Retinal pigment epithelial cell (primary cell): Measurements from ENCODE around the gene OR2A2.

Experiments
- DNase-seq: peaks from one replicate; pipeline ENCODE4 v3.0.0-alpha.2; 2010; ENCODE audit warnings: low read depth
- H3K4me3 ChIP-seq: 2 replicates; pipeline ENCODE4 v1.5.1; 2011; ENCODE audit warnings: mild to moderate bottlenecking, low read length, control low read depth, moderate library complexity
- TF ChIP-seq, protein P1 (sequence below): conservative IDR thresholded peaks from 2 replicates; pipeline ENCODE4 v1.5.1; 2011; ENCODE audit warnings: low read depth, low read length, control low read depth, inconsistent platforms

OR2A2 gene, protein sequence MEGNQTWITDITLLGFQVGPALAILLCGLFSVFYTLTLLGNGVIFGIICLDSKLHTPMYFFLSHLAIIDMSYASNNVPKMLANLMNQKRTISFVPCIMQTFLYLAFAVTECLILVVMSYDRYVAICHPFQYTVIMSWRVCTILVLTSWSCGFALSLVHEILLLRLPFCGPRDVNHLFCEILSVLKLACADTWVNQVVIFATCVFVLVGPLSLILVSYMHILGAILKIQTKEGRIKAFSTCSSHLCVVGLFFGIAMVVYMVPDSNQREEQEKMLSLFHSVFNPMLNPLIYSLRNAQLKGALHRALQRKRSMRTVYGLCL

DNA sequence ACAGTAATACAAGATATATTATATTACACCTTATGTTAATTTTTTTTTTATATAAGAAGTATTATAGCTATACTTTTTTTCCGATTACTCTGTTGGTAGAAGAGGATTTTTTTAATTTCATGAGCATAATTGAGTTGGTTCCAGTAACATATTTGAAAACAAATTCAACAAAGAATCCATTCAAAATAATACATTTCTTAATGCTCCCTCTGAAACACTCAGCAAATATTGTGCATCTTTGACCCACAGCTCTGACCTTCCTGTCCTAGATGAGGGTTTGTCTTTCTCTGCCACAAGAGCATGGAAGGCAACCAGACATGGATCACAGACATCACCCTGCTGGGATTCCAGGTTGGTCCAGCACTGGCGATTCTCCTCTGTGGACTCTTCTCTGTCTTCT lies at the start of gene OR2A2:
Gene OR2A2 (plus strand): TSS at position 301 of the 400 bp plus-strand sequence. CDS start 0 bp downstream, at position 301.
- no peak within 1 kb of the TSS for H3K4me3 ChIP-seq
- TF ChIP-seq, protein P1, sequence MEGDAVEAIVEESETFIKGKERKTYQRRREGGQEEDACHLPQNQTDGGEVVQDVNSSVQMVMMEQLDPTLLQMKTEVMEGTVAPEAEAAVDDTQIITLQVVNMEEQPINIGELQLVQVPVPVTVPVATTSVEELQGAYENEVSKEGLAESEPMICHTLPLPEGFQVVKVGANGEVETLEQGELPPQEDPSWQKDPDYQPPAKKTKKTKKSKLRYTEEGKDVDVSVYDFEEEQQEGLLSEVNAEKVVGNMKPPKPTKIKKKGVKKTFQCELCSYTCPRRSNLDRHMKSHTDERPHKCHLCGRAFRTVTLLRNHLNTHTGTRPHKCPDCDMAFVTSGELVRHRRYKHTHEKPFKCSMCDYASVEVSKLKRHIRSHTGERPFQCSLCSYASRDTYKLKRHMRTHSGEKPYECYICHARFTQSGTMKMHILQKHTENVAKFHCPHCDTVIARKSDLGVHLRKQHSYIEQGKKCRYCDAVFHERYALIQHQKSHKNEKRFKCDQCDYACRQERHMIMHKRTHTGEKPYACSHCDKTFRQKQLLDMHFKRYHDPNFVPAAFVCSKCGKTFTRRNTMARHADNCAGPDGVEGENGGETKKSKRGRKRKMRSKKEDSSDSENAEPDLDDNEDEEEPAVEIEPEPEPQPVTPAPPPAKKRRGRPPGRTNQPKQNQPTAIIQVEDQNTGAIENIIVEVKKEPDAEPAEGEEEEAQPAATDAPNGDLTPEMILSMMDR: no peak
- no peak for DNase-seq

DNA sequence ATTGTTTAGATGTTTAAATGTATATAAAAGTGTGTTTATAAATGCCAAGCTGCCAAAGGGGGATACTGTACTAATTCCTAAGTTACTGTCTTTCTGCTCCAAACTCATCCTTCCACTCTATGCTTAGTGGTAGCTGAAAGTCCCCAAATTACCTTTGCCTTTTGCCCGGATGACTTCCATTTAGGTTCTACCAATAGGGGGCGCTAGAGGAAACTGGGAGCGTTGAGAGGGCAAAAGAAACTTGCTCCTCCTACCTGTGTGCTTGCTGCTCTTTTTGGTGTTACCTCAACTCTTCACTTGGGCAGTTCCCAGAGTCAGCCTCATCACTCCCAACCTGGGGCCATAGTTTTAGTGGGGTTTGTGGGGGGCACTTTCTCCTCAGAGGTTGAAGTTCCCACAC lies 45.7 kb upstream of the OR2A2 start:
- no peak overlapping the region for H3K4me3 ChIP-seq
- TF ChIP-seq, protein P1: peak; percentile 11
- DNase-seq: no peak

DNA sequence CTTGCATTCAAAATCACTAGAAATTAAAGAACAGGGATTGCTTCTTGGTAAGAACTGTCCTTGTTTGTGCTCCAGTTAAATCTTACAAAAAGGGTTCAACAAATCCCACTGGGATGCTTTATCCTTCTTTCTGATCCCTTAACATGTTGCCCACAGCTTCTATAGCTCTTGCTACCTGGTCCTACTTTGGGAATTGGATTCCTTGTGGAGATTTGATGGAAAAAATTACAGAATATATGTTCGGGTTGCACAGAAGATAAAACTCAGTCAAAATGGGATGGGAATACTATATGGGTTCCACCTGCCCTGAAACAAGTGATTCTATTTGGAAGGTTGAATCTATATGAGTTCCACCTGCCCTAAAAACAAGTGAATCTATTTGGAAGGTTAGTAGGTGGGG lies 39.9 kb upstream of the OR2A2 start, which contains the start of gene OR2A25:
Gene OR2A25 (plus strand): TSS at position 301 of the 400 bp plus-strand sequence. CDS start 4,409 bp downstream, outside the sequence.
- no peak within 1 kb of the TSS for H3K4me3 ChIP-seq
- TF ChIP-seq, protein P1: no peak
- no peak for DNase-seq

DNA sequence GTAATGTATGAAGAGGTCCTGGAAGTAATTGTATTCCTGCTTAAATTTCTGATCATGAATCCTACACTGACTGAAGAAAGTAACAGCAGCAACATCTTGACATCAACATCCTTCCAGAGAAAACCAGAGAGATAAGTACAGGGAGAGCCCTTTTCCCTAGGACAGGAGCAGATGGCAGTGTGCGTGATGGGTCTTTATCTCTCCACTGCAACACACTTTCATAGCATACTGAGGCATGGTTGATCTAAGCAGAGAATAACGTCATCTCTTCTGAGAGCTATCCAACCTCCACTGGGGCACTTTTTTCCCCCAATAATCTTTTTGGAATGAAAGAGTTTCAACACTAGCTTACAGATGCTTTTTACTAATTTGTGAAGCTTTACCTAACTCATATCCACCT lies 39.4 kb upstream of the OR2A2 start:
- H3K4me3 ChIP-seq: no peak overlapping the region
- DNase-seq: no peak
- TF ChIP-seq, protein P1: no peak

DNA sequence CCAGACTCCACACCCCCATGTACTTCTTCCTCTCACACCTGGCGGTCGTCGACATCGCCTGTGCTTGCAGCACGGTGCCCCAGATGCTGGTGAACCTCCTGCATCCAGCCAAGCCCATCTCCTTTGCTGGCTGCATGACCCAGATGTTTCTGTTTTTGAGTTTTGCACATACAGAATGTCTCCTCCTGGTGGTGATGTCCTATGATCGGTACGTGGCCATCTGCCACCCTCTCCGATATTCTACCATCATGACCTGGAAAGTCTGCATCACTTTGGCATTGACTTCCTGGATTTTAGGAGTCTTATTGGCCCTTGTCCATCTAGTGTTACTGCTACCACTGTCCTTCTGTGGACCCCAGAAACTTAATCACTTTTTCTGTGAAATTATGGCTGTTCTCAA lies 35.0 kb upstream of the OR2A2 start:
- no peak for DNase-seq
- TF ChIP-seq, protein P1: no peak
- H3K4me3 ChIP-seq: no peak overlapping the region

DNA sequence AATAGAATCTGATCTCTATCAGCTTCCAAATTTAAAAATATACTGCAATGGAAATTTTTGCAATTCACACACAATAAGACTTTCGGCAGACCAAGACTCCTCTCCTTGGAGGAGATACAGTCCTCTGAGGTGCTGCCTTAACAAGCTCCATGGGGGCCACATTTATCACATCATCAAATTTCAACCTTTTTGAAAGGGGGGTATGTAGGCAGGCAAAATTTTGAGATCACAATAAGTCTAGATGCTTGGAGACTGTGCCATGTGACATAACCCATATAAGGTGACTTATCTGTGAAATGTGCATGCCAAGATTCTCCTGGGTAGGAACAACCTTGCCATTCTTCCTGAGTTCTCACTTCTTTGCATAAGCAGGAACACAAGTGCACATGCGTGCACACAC lies 23.4 kb upstream of the OR2A2 start, which contains the start of gene OR2A12:
Gene OR2A12 (plus strand): TSS at position 301 of the 400 bp plus-strand sequence. CDS start 8,830 bp downstream, outside the sequence.
- no peak for DNase-seq
- TF ChIP-seq, protein P1: no peak
- no peak within 1 kb of the TSS for H3K4me3 ChIP-seq

DNA sequence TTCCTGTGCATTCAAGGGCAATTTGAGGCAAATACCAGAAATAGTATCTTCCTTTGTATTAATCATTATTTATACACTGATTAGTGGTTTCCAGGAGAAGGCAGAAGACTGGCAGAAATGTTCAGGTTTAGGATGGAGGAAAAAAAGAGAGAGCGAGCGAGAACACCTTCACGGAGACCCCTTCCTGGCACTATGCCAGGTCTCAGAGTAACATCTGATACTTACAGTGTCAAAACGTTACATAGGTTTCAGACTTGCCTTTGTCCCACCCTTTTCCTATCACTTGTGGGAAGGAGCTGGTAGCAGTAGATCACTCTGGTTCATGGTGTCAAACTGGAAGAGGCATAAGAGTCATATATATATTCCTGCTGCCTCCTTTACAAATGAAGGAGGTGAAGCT lies 22.7 kb upstream of the OR2A2 start:
- no peak for DNase-seq
- TF ChIP-seq, protein P1: no peak

More for the DNA sequence above, 22.7 kb upstream of the OR2A2 start:
- no peak overlapping the region for H3K4me3 ChIP-seq
